HG02885 (cell line): ENCODE measurements around the gene UBXN10.
A peak's percentile ranks its signal among the peaks of the same experiment; 100 is the strongest.
"Not testable (repeated sequence)": the region's sequence is repeated elsewhere in the genome, so short reads cannot be mapped to it uniquely, and the experiment has no call there.

Source experiments
- ATAC-seq: cut with Tn5 transposase; IDR thresholded peaks from one replicate; pipeline ENCODE4 v1.9.1; 2021; ENCODE audit warnings: mild to moderate bottlenecking; ENCODE audit not compliant: unreplicated experiment, poor library complexity

The UBXN10 gene

GRCh38 chr1:20199403-20199802 is 13.5 kb downstream of the UBXN10 start:
- no peak for ATAC-seq

GRCh38 chr1:20199840-20200239 is 13.9 kb downstream of the UBXN10 start:
- ATAC-seq: no peak

DNA sequence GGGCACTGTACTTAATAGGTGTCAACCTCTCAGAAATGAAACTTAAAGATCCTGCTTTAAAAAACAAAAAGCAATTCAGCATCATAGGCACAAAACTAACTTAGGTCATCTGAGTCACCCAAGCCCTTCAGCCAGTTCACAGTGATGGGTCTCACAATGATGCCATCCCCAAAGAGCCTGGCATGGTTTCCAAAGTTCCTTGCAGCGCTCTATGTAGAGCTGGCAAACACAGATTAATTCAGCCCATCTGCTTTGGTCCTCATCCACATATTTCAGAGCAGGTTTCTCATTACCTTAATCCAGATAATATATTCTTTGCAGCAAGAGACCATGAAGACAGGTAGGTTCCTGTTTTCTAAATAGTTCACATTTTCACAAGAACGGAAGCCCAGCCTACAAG is 15.1 kb downstream of the UBXN10 start:
- no peak for ATAC-seq

GRCh38 chr1:20202166-20202565 is 16.3 kb downstream of the UBXN10 start:
- ATAC-seq: no peak

GRCh38 chr1:20207546-20207945 is 21.6 kb downstream of the UBXN10 start:
- no peak for ATAC-seq

GRCh38 chr1:20209471-20209870 is 23.6 kb downstream of the UBXN10 start:
- no peak for ATAC-seq

DNA sequence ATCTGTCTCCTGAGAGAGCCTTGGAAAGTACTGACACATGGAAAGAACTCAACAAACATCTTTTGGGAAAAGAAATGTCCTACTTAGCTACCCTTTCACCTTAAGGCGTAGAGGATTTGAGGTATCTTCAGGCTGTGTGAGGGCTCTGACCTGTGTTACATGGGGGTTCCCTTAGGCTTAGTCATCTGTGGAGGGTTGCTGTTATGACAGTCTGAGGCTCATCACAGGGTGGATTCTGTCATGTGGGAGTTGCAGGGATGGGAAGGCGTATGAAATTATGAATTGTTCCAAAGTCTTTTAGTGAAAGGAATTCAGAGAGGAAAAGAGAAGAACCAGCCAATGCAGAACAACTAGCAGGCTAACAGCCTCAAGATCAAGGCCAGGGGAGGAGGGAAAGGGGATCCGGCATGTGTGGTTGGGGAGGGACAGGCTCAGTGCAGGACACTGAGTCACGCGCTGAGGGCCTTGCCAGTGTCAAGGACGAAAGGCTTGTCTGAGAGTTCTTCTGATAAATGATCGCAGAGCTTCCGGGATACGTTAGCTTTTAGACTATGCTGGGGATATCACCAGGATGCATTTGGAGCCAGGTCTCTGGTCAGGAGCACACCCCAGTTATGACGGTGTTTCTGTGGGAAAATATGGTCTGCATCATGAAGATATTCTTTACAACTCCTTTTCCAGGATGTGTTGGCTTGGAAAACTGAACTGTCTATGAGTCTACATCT is 25.0 kb downstream of the UBXN10 start:
- no peak for ATAC-seq

DNA sequence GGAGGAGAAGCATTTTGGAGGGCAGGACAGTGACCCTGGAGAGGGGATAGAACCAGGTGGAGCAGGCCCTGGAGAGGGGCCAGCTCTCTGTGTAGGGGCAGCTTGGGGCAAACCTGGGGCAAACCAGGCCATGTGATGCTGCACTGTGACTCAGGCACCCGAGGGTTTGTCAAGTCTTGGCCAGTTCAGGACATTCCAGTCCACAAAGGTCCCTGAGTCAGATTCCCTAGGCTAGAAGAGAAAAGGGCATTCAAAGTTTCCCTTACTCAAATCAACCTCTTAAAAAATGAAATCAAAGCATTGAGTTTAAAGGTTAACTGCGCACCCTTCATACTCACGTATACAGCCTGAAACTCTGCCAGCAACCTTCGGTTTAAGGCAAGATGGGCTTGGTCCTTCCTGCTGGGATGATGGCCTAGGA is 25.6 kb downstream of the UBXN10 start:
- no peak for ATAC-seq

DNA sequence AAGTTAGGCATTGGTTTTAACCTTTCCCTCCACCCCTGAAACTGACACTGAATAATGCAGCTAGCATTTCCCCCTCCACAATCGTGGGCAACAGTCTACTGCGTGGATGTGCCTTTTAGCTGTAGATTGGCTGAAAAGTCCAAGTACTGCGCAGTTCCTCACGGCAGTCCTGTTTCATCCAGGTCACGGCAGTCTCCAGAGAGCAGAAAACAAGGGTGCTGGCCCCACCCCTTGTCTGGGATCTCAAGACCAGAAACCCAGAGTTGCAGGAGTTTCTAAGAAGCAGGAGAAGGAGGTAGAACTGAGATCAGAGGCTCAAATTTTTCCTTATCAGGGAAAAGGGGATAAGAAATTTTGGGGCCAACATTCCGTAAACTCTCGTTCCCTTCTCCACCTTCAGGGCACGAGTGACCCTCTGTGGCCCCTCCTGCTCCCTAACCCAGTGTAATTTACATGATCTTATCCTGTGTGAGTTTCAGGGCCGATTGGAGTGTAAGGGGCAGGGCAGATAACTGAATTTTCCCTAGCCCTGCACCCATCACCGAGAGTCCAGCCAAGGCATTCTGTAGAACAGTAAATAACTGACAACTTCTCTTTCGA is 26.3 kb downstream of the UBXN10 start:
- no peak for ATAC-seq

DNA sequence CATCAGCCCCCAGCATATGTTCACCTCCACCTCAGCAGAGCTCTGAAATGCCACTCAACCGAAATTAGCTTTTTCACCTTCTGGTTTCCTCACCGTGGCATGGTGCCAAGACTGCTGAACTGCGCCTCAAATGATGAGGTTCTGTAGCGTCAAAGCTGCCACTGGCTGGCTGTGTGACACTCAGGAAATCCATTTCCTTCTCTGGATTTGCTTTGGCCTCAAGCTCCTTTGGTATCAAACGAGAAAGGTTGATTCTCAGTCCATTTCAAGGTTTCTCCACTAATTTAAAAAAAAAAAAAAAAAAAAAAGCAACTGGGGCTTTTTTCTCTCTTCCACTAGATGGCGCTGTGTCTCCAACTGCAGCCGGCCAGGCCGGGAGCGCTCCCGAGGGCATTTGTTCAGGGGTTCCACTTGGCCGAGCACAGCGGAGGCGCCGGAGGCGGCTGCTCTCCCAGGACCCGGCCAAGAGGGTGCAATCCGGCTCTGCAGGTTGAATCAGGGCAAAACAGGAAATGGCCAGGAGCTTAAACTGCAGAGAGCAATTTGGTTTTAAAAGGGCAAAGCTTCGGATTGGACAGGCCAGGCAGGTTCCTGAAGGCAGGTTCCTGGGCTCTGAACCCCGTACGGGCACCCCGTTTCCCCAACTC is 26.9 kb downstream of the UBXN10 start:
- ATAC-seq: no peak

GRCh38 chr1:20215716-20216115 is 29.8 kb downstream of the UBXN10 start:
- ATAC-seq: no peak

GRCh38 chr1:20216574-20216973 is 30.7 kb downstream of the UBXN10 start:
- ATAC-seq: peak; percentile 36

DNA sequence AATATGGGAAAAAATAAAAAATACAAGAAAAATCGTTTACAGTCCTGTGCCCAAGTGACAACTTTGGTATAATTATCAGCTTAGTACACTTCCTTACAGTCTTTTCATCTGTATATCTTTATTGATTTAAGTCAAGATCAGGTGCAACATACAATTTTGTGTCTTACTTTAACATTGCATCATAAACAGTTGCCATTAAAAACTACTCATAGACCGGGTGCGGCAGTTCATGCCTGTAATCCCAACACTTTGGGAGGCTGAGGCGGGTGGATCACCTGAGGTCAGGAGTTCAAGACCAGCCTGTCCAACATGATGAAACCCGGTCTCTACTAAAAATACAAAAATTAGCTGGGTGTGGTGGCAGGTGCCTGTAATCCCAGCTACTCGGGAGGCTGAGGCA is 33.2 kb downstream of the UBXN10 start:
- not testable (repeated sequence) for ATAC-seq

GRCh38 chr1:20220036-20220435 is 34.1 kb downstream of the UBXN10 start:
- ATAC-seq: no peak

DNA sequence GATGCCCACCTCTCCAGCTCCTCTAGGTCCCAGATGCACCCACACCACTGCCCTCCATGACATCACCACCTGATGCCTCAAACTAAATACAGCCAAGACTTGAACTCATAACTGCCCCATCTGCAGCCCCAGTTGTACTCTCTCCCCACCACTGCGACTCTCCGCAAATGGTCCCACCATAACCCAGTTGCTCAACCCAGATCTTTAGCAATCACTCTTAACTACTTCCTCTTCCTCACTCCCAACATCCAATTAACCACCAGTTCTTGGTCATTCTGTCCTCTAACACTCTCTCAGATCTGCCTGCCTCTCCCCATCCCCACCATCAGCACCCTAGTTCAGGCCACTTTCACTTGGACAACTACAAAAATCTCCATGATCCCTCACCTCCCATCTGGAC is 37.2 kb downstream of the UBXN10 start:
- no peak for ATAC-seq

GRCh38 chr1:20223551-20224419 is 37.9 kb downstream of the UBXN10 start:
- ATAC-seq: no peak

DNA sequence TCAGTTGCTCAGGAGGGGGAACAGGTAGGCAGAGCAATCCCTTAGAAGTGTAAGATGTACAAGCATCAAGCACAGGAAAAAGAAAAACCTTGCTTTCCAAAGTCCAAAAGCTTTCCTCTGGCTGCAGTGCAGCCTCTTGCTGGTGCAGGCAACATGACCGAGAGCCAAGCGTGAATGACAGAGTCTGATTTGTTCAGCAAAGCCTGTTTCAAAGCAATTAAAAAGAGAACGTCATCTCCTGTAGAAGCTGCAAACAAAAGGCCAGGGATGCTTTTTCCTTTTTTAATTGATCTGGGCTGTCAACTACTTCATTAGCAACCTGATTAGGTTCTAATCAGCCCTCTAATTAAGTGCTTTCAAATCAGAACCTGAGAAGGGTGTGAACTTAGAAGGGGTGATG is 38.6 kb downstream of the UBXN10 start:
- no peak for ATAC-seq

- ATAC-seq: no peak
Observed at GRCh38 chr1:20227704-20228103, 41.8 kb downstream of the UBXN10 start.

- no peak for ATAC-seq
Observed at GRCh38 chr1:20228314-20228825, 42.5 kb downstream of the UBXN10 start.

DNA sequence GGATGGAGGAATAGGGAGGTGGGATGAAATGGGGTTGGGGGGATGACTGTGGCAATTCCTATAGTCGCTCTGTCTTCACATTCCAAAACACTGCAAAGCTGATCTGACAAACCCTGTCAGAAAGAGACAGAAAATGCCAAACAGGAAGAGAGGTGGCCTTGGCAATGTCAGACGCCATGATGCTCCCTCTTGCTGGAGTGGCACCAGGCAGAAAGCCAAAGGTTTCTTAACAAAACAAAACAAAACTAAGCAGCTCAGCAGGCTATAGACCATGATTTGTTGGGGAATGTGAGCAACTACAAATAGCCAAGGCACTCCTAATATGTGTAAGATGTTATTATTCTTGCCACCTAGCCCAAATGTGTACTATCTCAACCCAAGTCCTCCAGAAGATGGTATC is 43.3 kb downstream of the UBXN10 start:
- ATAC-seq: no peak

DNA sequence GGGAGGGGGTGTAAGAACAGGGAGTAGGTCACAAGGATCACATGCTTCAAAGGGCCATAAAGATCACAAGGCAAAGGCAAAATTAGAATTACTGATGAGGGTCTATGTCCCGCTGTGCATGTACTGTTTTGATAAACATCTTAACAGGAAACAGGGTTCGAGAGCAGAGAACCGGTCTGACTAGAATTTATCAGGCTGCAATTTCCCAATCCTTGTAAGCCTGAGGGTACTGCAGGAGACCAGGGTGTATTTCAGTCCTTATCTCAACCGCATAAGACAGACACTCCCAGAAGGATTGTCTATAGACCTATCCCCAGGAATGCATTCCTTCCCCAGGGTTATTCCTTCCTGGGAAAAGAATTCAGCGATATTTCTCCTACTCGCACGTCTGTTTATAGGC is 46.7 kb downstream of the UBXN10 start:
- not testable (repeated sequence) for ATAC-seq
